GM18909 (cell line): Measurements from ENCODE around the gene RNU6-9.

Experiments
- ATAC-seq: cut with Tn5 transposase; IDR thresholded peaks from one replicate; pipeline ENCODE4 v1.9.1; 2021; ENCODE audit warnings: mild to moderate bottlenecking; ENCODE audit not compliant: unreplicated experiment, poor library complexity

RNU6-9 gene

DNA sequence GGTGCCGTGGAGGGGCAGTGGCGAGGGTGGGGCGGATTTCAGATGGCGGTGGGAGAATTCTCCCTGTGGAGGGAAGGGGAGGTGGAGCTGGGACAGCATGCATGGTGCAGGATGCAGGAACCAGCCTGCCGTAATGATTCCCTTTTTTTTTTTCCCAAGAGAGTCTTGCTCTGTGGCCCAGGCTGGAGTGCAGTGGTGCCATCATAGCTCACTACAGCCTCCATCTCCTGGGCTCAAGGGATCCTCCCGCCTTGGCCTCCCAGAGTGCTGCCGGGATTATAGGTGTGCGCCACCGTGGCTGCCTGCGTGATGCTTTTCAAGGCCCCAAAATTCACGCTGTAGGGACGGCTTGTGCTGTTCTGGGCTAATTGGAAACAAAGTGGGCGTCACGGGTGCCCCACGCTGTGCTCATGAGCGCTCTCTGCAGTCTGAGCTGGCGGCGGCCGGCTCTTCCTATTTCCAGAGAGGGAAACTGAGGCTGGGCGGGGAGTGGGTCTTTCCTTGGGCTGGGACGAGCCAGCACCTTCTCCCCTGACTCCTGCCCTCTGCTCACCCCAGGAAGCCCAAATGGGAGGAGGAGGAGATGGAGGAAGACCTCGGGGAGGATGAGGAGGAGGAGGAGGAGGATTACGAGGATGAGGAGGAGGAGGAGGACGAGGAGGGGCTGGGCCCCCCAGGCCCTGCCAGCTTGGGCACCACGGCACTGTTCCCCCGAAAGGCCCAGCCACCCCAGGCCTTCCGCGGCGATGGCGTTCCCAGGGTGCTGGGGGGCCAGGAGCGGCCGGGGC lies 38.8 kb downstream of the RNU6-9 start:
- no peak for ATAC-seq

DNA sequence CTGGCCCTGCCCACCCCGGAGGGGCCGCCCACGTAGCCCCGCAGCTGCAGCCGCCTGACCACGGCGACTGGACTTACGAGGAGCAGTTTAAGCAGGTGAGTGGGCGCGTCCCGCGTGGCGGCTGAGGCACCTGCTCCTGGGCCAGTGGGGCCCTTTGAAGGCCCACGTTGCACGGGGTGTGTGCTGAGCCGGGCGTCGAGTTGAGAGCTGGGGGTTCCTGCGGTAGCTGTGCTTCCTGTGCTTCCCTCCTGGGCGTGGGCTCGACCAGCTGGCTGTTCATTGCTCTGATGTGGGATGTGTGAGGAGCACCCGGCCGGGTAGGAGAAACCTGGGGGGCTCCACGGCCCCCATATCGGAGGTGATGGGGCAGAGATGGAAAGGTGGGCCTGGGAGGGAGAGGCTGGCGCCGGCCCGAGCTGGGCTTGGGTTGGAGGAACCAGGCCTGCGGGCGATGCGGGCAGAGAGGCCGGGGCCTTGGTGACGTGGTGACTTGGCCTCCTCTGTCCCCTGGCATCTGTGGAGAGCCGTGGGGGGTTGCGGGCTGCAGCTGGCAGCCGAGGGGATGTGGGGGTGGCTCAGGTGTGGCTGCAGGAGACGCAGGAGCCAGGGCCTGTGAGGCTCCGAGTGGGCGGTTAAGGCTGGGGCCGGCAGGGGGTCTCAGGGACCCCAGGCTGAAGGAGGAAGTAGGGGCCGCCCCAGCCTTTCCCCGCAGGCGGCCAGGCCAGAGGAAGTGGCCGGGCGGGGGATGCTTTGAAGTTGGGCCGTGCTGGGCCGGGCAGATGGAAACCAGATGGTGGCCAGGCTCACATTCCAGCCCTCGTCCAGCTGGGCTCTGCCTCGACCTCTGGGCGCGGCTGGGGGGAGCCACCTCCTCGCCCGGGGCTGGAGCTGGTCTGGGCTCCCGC lies 39.6 kb downstream of the RNU6-9 start:
- ATAC-seq = no peak

DNA sequence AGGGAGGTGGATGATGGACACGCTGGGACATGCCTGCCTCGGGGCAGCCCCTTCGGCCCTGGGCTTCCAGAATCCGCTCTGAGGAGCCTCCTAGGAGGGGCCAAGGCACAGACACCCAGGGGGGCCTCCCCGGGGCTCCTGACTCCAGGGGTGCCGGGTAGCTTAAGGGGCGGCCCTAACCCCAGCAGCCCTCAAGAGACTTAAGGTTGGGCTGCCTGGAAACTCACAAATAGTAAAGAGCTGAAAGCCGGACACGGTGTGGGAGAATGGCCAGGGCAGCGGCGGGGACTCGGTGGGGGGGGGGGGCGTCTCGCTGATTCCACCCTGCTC lies 40.2 kb downstream of the RNU6-9 start:
- ATAC-seq = no peak

DNA sequence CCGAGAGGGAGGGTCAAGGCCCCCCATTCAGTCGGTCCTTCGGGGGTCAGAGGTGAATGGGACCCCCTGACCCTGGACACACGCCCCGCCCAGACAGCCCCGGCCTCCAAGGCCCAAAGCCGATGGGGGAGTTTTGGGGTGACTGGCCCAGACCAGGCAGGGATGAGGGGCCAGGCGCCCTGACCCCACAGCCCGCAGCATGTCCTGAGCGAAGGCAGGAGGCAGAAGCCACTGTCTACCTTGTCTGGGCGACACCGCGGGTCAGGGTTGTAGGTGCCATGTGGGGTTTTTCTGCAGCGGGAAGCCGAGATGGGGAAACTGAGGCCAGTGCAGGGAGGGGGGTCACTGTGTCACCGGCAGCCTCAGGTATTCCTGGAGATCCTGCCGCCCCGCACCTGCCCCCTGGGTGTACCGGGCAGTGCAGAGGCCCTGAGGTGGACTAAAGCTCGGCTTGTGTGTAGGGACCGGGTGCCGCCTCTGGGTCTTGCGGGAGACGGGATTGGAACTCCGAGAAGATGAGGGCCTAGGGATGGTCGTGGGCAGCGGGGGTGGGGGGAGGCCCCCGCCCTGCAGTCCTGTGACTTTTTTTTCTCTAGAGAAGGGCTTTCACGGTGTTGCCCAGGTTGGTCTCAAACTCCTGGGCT lies 41.0 kb downstream of the RNU6-9 start:
- ATAC-seq = no peak

DNA sequence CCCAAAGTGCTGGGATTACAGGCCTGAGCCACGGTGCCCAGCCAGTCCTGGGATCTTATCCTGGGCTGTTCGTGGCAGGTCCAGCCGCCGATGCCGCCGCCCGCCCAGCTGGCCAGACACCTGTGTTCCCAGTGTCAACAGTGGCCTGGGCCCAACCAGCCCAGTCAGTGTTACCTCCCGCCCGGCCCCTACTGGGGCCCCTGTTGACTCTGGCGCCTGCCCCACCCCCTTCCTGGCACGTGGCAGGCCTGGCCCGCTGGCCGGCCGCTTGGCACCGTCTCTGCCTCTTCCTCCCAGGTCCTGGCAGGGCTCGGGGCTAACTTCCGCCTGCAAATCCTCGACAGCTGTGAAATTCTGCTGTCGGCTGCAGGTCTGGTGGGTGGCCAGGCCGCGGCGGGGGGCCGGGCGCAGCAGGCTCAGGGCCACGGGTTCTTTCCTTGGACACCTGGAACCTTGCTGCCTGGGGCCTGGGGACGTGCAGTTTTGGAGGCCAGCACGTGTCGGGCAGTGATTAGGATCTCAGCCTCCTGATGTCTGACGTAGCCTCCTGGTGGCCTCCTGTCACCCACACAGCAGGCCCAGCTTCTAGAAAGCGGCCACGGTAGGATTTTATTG lies 41.7 kb downstream of the RNU6-9 start:
- no peak for ATAC-seq

DNA sequence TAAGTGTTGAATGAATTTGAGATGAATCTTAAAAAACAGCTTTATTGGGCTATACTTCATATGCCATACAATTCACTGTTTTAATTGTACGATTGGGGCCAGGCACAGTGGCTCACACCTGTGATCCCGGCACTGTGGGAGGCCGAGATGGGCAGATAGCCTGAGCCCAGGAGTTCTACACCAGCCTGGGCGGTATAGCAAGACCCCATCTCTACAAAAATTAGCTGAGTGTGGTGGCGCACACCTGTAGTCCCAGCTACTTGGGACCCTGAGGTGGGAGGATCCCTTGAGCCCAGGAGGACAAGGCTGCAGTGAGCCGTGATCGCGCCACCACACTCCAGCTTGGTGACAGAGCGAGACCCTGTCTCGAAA lies 42.9 kb downstream of the RNU6-9 start:
- ATAC-seq = no peak

DNA sequence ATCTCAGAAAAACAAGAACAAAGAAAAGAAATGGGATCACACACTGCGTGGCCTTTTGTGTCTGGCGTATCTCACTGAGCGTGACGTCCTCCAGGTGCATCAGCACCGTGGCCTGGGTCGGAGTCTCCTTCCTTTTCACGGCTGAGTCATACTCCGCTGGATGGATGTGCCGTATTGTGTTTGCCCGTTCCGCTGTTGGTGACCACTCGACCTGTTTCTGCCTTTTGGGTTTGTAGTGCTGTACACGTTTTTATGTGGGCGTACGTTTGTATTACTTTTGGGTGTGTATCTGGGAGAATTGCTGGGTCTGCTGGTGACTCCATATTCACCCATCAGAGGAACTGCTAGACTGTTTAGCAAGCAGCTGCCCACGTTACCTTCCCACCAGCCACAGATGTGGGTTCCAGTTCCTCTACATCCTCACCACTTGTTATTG lies 44.0 kb downstream of the RNU6-9 start:
- ATAC-seq = no peak

DNA sequence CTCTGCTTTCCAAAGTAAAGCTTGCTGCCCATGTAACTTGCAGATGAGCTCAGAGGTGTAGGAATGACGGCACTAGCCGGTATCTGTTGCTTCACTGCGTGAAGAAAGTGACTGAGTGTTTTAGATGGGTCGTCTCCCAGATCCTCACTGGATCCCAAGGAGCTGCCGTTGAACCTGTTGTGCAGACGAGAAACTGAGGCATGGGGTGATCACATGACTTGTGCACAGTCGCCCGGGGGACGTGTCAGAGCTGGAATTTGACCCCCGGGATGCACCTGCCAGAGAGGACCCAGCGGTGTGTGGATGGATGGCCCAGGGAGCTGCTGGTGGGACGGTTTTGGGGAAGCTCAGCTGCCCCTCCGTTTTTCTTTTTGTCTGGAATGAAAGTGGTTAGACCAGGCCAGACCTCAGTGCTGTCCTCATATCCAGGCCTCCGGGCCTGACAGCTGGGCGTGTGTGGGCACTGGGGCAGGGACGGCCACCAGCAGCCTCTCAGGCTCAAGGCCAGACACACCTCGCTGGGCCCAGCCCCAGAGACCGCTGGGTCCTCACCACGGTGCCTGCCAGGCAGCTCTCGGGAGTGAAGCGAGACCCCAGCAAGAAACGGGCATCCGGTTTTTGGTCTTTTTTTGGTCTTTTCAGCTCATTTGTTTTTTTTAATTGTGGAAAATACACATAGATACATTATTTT lies 45.1 kb downstream of the RNU6-9 start:
- ATAC-seq = no peak

DNA sequence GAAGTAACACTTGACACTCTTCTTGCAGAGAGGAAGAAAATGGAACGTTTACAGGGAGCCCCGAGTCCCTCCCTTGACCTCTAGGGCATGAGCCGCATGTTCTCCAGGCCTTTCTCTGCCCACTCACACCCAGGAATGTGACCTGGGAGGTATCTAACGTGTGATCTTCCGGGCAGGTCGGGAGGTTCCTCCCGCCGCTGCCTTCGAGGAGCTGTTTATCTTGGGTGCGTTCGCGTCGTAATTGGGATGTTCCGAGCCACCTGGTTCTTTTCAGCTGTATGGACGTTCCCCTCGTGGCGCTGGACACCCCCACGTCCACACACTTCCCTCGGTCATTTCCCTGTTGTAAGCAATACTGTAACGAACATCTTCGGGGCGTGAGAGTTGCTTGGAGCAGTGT lies 46.2 kb downstream of the RNU6-9 start:
- no peak for ATAC-seq

DNA sequence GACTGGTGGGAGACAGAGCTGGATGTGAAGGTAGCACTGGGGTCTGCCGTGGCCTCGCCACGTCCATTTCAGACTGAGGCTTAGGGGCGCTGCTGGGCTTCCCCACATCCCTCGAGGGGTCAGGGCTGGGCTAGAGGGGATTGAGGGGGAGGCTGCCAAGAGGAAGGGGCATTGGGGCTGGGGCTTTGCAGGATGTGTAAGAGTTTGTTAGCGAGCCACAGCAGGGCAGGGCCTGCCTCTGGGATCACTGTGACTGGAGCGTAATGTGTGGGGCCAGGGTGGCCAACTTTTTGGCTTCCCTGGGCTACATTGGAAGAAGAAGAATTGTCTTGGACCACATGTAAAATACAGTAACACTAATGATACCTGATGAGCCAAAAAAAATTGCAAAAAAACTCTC lies 46.6 kb downstream of the RNU6-9 start:
- no peak for ATAC-seq

DNA sequence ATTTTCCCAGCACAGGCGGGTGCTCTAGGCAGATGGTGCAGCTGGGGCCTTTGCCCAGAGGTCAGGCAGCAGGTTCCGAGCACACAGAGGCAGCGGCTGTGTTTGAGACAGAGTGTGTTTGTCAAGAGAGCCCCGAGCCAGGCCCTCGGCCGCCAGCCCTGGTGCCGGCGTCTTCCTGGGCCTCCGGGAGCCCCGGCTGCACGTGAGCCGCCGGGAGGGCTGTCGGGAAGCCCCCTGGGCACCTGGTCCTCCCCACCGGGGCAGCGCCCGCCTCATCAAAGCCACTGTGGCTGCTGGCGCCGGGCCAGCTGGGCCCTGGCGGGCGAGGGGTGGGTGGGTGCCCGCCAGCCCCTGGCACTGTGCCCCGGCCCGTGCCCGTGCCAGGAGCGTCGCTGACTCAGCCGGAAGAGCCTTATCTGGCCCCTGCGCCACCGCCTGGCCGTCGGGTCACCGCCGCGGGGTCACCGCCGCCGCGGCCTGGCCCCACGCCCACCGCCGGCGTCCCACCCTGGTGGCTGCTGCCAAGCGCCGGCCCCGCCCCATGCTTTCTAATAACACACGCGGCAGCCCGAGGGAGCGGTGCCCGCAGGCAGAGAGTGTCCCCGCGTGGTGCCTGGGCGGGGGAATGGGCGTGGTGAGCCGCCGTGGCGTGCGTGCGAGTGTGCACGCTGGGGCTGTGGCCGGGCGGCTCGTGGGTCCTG lies 47.5 kb downstream of the RNU6-9 start:
- peak; percentile 54 for ATAC-seq

DNA sequence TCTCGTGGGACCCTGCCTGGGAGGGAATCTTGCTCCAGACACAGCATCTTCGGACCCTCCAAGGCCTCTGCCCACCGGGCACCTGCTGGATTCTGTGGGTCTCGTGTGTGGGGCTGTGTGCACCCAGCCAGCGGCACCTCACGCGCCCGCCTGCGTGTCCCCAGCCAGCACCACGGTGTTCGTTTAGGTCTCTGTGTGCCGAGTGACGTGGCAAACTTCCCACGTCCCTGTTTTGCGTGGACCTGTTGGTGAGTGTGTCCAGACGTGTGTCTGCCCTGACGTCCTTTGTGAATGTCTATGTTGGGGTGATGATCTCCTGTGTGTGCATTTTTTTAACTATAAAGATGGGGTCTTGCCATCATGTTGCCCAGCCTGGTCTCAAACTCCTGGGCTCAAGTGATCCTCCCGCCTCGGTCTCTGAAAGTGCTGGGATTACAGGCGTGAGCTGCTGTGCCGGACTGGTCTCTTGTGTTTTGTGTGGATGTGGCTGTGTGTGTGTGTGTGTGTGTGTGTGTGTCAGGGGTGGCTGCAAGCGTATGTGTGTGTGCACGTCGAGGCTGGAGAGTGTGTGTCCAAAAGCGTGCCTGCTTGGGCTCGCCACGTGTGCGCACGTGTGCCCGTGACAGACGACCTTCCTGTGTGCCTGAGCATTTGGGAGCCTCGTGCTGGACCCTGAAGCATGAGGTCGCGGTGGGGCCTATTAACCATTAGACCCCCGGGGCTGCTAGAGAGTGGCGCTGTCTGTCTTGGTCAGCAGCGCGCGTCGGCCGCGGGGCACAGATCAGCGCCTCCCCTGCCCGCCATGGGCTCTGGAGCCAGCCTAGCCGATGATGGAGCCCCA lies 48.2 kb downstream of the RNU6-9 start:
- ATAC-seq = no peak

DNA sequence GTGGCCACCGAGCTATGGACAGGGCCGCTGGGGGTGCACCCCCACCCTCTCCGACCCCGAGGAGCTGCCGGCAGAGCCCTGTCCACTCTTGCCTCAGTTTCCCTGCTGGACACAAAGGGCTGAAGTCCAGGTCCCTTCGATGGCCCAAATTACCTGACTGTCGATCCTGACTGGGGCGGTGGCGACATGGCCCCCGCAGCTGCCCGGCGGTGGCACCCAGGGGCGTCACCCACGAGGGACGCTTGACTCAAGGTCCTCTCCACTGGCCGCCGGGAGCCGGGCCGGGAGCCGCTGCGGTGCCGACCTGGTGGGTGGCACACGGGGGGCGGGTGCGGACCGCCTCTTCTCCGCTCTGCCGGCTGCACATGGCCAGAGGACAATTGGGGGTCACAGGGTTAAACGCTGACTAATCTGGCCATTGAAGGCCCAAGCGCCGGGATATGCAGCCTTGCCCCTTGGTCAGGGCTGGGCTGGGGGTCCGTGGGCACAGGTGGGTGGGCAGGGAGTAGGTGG lies 48.9 kb downstream of the RNU6-9 start:
- no peak for ATAC-seq
